OCI-LY1 (cell line): ENCODE measurements around the gene PRKCA.

Experiments
- H2AFZ ChIP-seq: fragments of 200-600 bp; sonication (generic), shearing (Covaris generic); 2 replicates; pipeline ENCODE4 v1.6.0; 2014; ENCODE audit warnings: antibody characterized with exemption, mild to moderate bottlenecking, low read length
- H3F3A ChIP-seq: fragments of 200-600 bp; sonication (generic), shearing (Covaris generic); 2 replicates; pipeline ENCODE4 v1.6.0; 2014; ENCODE audit warnings: mild to moderate bottlenecking, antibody characterized with exemption, low read length, moderate library complexity; ENCODE audit not compliant: insufficient read depth
- H3K27ac ChIP-seq: fragments of 200-600 bp; sonication (generic); 2 replicates; pipeline ENCODE4 v1.5.1; 2014; ENCODE audit warnings: low read length, mixed run types, mild to moderate bottlenecking, low read depth; ENCODE audit not compliant: poor library complexity, severe bottlenecking
- H3K27me3 ChIP-seq: fragments of 200-600 bp; sonication (generic); 2 replicates; pipeline ENCODE4 v1.6.0; 2014; ENCODE audit warnings: antibody characterized with exemption, mild to moderate bottlenecking, low read length, moderate library complexity; ENCODE audit not compliant: insufficient read depth
- H3K36me3 ChIP-seq: fragments of 200-600 bp; sonication (generic); 2 replicates; pipeline ENCODE4 v1.6.1; 2014; ENCODE audit warnings: mild to moderate bottlenecking, antibody characterized with exemption, low read length, moderate library complexity, mixed read lengths; ENCODE audit not compliant: insufficient read depth
- H3K4me1 ChIP-seq: fragments of 200-600 bp; sonication (generic); 2 replicates; pipeline ENCODE4 v1.5.1; 2014; ENCODE audit warnings: mild to moderate bottlenecking, low read length, moderate library complexity; ENCODE audit not compliant: insufficient read depth, severe bottlenecking
- H3K4me2 ChIP-seq: fragments of 200-600 bp; sonication (generic), shearing (Covaris generic); 2 replicates; pipeline ENCODE4 v1.6.1; 2014; ENCODE audit warnings: low read length
- H3K4me3 ChIP-seq: fragments of 200-600 bp; sonication (generic); 2 replicates; pipeline ENCODE4 v1.5.1; 2014; ENCODE audit warnings: low read length, low read depth, mild to moderate bottlenecking, mixed read lengths; ENCODE audit not compliant: poor library complexity, severe bottlenecking
- H3K79me2 ChIP-seq: fragments of 200-600 bp; shearing (Covaris generic); 2 replicates; pipeline ENCODE4 v1.6.1; 2016; ENCODE audit warnings: mixed run types, low read length, mixed read lengths; ENCODE audit not compliant: insufficient read depth
- H3K9ac ChIP-seq: fragments of 200-600 bp; sonication (generic), shearing (Covaris generic); 2 replicates; pipeline ENCODE4 v1.6.1; 2014; ENCODE audit warnings: mild to moderate bottlenecking, low read length, mixed read lengths
- H3K9me2 ChIP-seq: fragments of 200-600 bp; sonication (generic), shearing (Covaris generic); 2 replicates; pipeline ENCODE4 v1.6.1; 2014; ENCODE audit warnings: low read depth, mild to moderate bottlenecking, low read length, mixed read lengths
- H3K9me3 ChIP-seq: fragments of 200-600 bp; shearing (Covaris generic); 2 replicates; pipeline ENCODE4 v1.6.1; 2014; ENCODE audit warnings: low read length, mixed read lengths
- H4K20me1 ChIP-seq: fragments of 200-600 bp; sonication (generic), shearing (Covaris generic); 2 replicates; pipeline ENCODE4 v1.6.0; 2016; ENCODE audit warnings: mild to moderate bottlenecking, low read length; ENCODE audit not compliant: insufficient read depth
- CTCF ChIP-seq: fragments of 200-600 bp; sonication (generic), shearing (Covaris generic); IDR thresholded peaks from 2 replicates; pipeline ENCODE4 v1.5.1; 2017; ENCODE audit warnings: mild to moderate bottlenecking, antibody characterized with exemption, low read length, moderate library complexity, mixed read lengths
- EZH2 ChIP-seq: fragments of 200-600 bp; sonication (generic), shearing (Covaris generic); IDR thresholded peaks from 2 replicates; pipeline ENCODE4 v1.8.0; 2017; ENCODE audit warnings: borderline replicate concordance, mixed run types, mild to moderate bottlenecking, antibody characterized with exemption, low read length, moderate library complexity, mixed read lengths

The PRKCA gene

DNA sequence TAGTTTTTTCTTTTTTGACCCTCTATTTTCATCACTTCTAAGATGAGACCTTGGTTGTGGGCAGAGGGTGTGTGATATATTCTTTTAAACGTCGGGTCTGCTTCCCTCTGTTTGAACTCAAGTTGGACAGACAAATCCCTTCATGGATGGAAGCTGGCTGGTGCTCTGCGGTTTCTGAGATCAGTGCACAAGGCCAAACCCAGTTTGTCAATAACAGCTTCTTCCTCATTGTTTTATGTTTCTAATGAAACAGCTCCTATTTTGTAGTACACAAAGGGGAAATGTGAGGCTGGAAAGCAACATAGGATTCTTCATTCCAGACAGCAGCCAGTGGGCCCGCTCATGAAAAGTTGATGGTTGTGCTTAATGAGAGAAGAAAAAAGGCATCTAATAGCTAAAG, 159.6 kb downstream of the PRKCA start:
- no peaks in the 10 kb centered on the region for H3K9me3 ChIP-seq
- H3K27ac ChIP-seq = peak overlapping the region; percentile 47
- H3K27me3 ChIP-seq = no peaks in the 10 kb centered on the region
- no peaks in the 10 kb centered on the region; the same call in 1 of the 2 replicates for H3K79me2 ChIP-seq
- no peaks in the 10 kb centered on the region for H4K20me1 ChIP-seq
- peaks cover 49% of the 10 kb centered on the region for H3K4me1 ChIP-seq
- no peaks in the 10 kb centered on the region for H3K9me2 ChIP-seq
- H3F3A ChIP-seq = no peaks in the 10 kb centered on the region
- H3K9ac ChIP-seq = no peak overlapping the region
- peaks cover 19% of the 10 kb centered on the region; the same call in 1 of the 2 replicates for H3K36me3 ChIP-seq
- H3K4me2 ChIP-seq = no peak overlapping the region
- H3K4me3 ChIP-seq = no peak overlapping the region
- TF ChIP-seq EZH2 (no peak), CTCF (no peak)
- H2AFZ ChIP-seq = no peak overlapping the region

DNA sequence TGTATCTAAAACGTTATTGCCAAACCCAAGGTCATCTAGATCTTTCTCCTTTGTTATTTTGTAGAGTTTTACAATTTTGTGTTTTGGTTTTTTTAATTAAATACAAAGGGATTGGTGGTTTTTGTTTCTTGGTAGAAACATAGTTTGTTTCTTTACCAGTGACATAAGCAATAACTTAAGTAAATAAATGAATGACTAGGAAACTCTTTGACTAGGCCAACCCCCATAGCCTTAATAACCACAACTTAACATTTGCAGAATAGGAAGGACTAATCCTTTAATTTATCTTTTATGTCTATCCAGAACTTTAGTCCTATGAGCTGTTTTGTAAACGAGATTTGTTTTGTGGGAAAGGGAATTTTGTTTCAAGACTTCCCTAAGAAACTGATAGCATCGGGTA, 162.5 kb downstream of the PRKCA start:
- H3K79me2 ChIP-seq = no peaks in the 10 kb centered on the region; the same call in 1 of the 2 replicates
- no peaks in the 10 kb centered on the region for H3F3A ChIP-seq
- TF ChIP-seq EZH2 = no peak
- no peak for TF ChIP-seq CTCF

GRCh38 chr17:66465701-66466100, 163.3 kb downstream of the PRKCA start:
- peak overlapping the region; percentile 69 for H3K27ac ChIP-seq
- H3K4me2 ChIP-seq = no peak overlapping the region

More for the DNA sequence above, 162.5 kb downstream of the PRKCA start:
- no peaks in the 10 kb centered on the region for H3K36me3 ChIP-seq
- H3K9ac ChIP-seq = no peak overlapping the region
- H3K9me3 ChIP-seq = no peaks in the 10 kb centered on the region
- no peaks in the 10 kb centered on the region for H3K27me3 ChIP-seq
- no peak overlapping the region for H3K4me2 ChIP-seq
- H3K4me1 ChIP-seq = peaks cover 78% of the 10 kb centered on the region
- H3K4me3 ChIP-seq = no peak overlapping the region
- no peak overlapping the region for H2AFZ ChIP-seq
- H4K20me1 ChIP-seq = no peaks in the 10 kb centered on the region
- H3K27ac ChIP-seq = no peak overlapping the region
- no peaks in the 10 kb centered on the region for H3K9me2 ChIP-seq

More at GRCh38 chr17:66465701-66466100, 163.3 kb downstream of the PRKCA start:
- no peaks in the 10 kb centered on the region for H3K9me2 ChIP-seq
- H3K9ac ChIP-seq = no peak overlapping the region
- no peaks in the 10 kb centered on the region for H4K20me1 ChIP-seq
- H3K9me3 ChIP-seq = no peaks in the 10 kb centered on the region
- TF ChIP-seq CTCF (no peak), EZH2 (no peak)
- peaks cover 77% of the 10 kb centered on the region for H3K4me1 ChIP-seq
- H3K4me3 ChIP-seq = no peak overlapping the region
- H3K36me3 ChIP-seq = no peaks in the 10 kb centered on the region
- H2AFZ ChIP-seq = no peak overlapping the region
- no peaks in the 10 kb centered on the region for H3F3A ChIP-seq
- H3K27me3 ChIP-seq = no peaks in the 10 kb centered on the region
- H3K79me2 ChIP-seq = no peaks in the 10 kb centered on the region; the same call in 1 of the 2 replicates
